Testis (tissue), 2 donors: ENCODE measurements around the gene ABHD16B.

Source experiments
- CTCF ChIP-seq, 3 experiments: fragments of 450-650 bp in 2 of 3; fragments of 200-600 bp in 1 of 3; sonication (generic) in 1 of 3; IDR thresholded peaks; one replicate each; pipeline ENCODE4 v1.5.1; 2016 to 2019; ENCODE audit warnings: antibody characterized with exemption in 3 of 3, mild to moderate bottlenecking in 2 of 3, moderate library complexity in 1 of 3
- POLR2A ChIP-seq: fragments of 450-650 bp; IDR thresholded peaks from one replicate; pipeline ENCODE4 v1.6.1; 2017; ENCODE audit warnings: antibody characterized with exemption, mild to moderate bottlenecking, moderate library complexity

DNA sequence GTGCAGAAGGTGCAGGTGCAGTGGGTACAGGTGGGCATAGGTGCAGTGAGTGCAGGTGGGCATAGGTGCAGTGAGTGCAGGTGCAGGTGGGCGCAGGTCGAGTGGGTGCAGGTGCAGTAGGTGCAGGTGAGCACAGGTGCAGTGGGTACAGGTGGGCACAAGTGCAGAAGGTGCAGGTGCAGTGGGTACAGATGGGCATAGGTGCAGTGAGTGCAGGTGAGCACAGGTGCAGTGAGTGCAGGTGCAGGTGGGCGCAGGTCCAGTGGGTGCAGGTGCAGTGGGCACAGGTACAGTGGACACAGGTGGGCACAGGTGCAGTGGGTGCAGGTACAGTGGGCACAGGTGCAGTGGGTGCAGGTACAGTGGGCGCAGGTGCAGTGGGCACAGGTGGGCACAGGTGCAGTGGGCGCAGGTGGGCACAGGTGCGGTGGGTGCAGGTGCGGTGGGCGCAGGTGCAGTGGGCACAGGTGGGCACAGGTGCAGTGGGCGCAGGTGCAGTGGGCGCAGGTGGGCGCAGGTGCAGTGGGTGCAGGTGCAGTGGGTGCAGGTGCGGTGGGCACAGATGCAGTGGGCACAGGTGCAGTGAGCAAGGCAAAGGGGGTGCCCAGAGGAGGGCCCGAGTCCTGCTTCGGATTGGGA is 45.6 kb upstream of the ABHD16B start:
- TF ChIP-seq POLR2A: no peak
- no peak for TF ChIP-seq CTCF (IDR thresholded peaks at IDR 0.05)
